Parathyroid adenoma (tissue), 2 donors: ENCODE measurements around the gene MARCO.

Experiments used
- H2AFZ ChIP-seq: fragments of 300-600 bp; sonication (generic); one replicate; pipeline ENCODE4 v1.7.0; 2017; ENCODE audit warnings: antibody characterized with exemption, mild to moderate bottlenecking
- H3K27ac ChIP-seq: fragments of 300-600 bp; sonication (generic); one replicate; pipeline ENCODE4 v1.7.0; 2017
- H3K27me3 ChIP-seq: fragments of 300-600 bp; sonication (generic); one replicate; pipeline ENCODE4 v1.7.0; 2017; ENCODE audit warnings: low read length; ENCODE audit not compliant: control insufficient read depth, insufficient read depth
- H3K36me3 ChIP-seq: fragments of 300-600 bp; sonication (generic); one replicate; pipeline ENCODE4 v1.7.0; 2017; ENCODE audit warnings: low read length; ENCODE audit not compliant: control insufficient read depth, insufficient read depth
- H3K4me1 ChIP-seq: fragments of 300-600 bp; sonication (generic); one replicate; pipeline ENCODE4 v1.7.0; 2017; ENCODE audit warnings: control low read depth
- H3K4me2 ChIP-seq: fragments of 300-600 bp; sonication (generic); one replicate; pipeline ENCODE4 v1.7.0; 2017; ENCODE audit warnings: low read length
- H3K4me3 ChIP-seq: fragments of 300-600 bp; sonication (generic); one replicate; pipeline ENCODE4 v1.7.0; 2017; ENCODE audit warnings: low read depth, low read length
- H3K79me2 ChIP-seq: fragments of 300-600 bp; sonication (generic); one replicate; pipeline ENCODE4 v1.7.0; 2017; ENCODE audit warnings: control low read depth
- H3K9ac ChIP-seq: fragments of 300-600 bp; sonication (generic); one replicate; pipeline ENCODE4 v1.7.0; 2017; ENCODE audit warnings: mild to moderate bottlenecking
- H3K9me3 ChIP-seq: fragments of 300-600 bp; sonication (generic); one replicate; pipeline ENCODE4 v1.7.0; 2017; ENCODE audit warnings: low read length; ENCODE audit not compliant: control insufficient read depth
- TF ChIP-seq, protein P1 (sequence below): fragments of 300-600 bp; sonication (generic); IDR thresholded peaks from one replicate; pipeline ENCODE4 v1.7.0; 2017; ENCODE audit warnings: antibody characterized with exemption, mild to moderate bottlenecking
- donor health status: primary hyperparathyroidism.

Gene MARCO

DNA sequence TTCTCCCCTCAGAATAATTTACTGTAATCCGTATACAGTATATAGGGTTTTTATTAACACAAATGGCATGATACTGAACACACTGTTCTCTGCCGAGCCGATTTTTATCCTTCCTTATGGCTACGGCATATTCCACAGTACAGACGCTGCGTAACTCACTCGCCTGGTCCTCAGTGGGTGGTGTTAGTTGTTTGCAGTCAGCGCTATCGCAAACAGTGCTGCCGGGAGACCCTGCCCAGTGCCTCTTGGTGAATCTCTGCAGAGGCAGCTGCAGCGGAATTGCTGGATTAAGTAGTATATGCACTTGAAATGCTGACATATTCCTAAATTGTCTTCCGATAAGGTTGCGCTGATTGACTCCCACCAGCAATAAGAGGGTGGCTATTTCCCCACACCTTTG, 73.9 kb downstream of the MARCO start:
- no peaks in the 10 kb centered on the region for H3K36me3 ChIP-seq
- TF ChIP-seq, protein P1, sequence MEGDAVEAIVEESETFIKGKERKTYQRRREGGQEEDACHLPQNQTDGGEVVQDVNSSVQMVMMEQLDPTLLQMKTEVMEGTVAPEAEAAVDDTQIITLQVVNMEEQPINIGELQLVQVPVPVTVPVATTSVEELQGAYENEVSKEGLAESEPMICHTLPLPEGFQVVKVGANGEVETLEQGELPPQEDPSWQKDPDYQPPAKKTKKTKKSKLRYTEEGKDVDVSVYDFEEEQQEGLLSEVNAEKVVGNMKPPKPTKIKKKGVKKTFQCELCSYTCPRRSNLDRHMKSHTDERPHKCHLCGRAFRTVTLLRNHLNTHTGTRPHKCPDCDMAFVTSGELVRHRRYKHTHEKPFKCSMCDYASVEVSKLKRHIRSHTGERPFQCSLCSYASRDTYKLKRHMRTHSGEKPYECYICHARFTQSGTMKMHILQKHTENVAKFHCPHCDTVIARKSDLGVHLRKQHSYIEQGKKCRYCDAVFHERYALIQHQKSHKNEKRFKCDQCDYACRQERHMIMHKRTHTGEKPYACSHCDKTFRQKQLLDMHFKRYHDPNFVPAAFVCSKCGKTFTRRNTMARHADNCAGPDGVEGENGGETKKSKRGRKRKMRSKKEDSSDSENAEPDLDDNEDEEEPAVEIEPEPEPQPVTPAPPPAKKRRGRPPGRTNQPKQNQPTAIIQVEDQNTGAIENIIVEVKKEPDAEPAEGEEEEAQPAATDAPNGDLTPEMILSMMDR, result no peak
- H3K79me2 ChIP-seq, result no peaks in the 10 kb centered on the region
- no peaks in the 10 kb centered on the region for H3K27me3 ChIP-seq
- H3K27ac ChIP-seq, result no peak overlapping the region
- H3K4me1 ChIP-seq, result no peaks in the 10 kb centered on the region
- no peak overlapping the region for H3K4me3 ChIP-seq
- H3K9ac ChIP-seq, result no peak overlapping the region
- no peaks in the 10 kb centered on the region for H3K9me3 ChIP-seq
- no peak overlapping the region for H2AFZ ChIP-seq
- H3K4me2 ChIP-seq, result no peak overlapping the region

DNA sequence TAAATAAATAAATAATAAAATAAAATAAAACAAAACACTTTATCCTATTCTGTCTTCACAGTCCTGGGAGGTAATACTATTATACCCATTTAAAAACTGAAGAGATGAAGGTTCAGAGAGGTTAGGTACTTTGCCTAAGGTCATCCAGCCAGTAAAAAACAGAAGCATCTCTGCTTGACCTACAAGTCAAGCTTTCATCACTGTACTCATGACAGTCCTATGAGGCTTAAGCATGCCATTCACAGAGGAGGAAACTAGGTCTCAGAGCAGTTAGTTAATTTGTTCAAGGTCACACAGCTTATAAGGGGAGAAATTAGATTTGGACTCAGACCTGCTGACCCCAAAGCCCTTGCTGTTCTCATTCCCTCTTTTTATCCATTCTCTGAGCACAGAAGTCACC, 77.5 kb downstream of the MARCO start:
- no peaks in the 10 kb centered on the region for H3K36me3 ChIP-seq
- no peaks in the 10 kb centered on the region for H3K27me3 ChIP-seq
- H3K9me3 ChIP-seq, result no peaks in the 10 kb centered on the region
- TF ChIP-seq, protein P1, result no peak
- no peaks in the 10 kb centered on the region for H3K79me2 ChIP-seq
- no peaks in the 10 kb centered on the region for H3K4me1 ChIP-seq
- no peak overlapping the region for H3K27ac ChIP-seq
- H3K4me2 ChIP-seq, result no peak overlapping the region
- H3K9ac ChIP-seq, result no peak overlapping the region
- H2AFZ ChIP-seq, result no peak overlapping the region
- H3K4me3 ChIP-seq, result no peak overlapping the region

DNA sequence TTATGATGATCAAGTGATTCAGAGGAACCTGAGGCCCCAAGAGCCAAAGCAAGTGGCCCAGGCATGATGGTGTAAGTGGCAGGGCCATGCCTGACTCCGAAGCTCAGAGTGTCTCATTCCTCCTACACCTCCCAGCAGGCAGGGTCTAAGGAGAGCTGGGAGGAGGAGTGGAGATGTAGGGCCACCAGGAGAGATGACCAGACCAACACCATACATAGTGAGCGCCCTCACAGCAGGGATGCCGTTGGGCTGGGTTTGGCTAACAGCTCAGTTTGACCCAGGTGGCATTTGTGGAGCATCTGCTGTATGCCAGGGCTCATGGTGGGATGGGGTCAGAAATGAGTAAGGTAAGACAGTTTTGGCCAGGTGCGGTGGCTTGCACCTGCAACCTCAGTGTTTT, 80.7 kb downstream of the MARCO start:
- Histone ChIP-seq H2AFZ (no peak overlapping the region), H3K4me3 (no peak overlapping the region), H3K36me3 (no peaks in the 10 kb centered on the region), H3K79me2 (no peaks in the 10 kb centered on the region), H3K27me3 (no peaks in the 10 kb centered on the region), H3K4me1 (no peaks in the 10 kb centered on the region), H3K9ac (no peak overlapping the region), H3K4me2 (no peak overlapping the region), H3K9me3 (no peaks in the 10 kb centered on the region), H3K27ac (no peak overlapping the region)
- TF ChIP-seq, protein P1, result no peak

DNA sequence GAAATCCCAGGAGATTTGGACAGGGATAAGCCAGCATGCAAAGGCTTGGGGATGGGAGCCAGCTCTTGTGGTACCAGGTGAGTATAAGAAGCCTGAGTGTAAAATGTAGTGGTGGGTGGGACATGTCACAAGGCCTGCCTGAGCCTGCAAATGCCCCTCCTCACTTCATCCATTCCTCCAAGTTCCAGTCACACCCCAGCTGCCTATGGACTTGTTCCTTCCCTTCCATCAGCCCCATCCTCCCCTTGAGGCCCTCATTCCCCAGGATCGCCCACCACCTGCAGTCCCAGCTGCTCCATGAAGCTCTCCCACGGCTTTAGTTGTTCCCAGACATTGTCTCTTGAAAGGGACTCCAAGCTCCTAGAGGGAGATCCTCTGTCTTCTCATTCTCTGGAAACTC, 81.5 kb downstream of the MARCO start:
- Histone ChIP-seq H3K27ac (no peak overlapping the region), H3K4me3 (no peak overlapping the region), H3K9me3 (no peaks in the 10 kb centered on the region), H3K4me1 (no peaks in the 10 kb centered on the region), H3K79me2 (no peaks in the 10 kb centered on the region), H3K9ac (no peak overlapping the region), H2AFZ (no peak overlapping the region), H3K4me2 (no peak overlapping the region), H3K36me3 (no peaks in the 10 kb centered on the region), H3K27me3 (no peaks in the 10 kb centered on the region)
- TF ChIP-seq, protein P1, result no peak

DNA sequence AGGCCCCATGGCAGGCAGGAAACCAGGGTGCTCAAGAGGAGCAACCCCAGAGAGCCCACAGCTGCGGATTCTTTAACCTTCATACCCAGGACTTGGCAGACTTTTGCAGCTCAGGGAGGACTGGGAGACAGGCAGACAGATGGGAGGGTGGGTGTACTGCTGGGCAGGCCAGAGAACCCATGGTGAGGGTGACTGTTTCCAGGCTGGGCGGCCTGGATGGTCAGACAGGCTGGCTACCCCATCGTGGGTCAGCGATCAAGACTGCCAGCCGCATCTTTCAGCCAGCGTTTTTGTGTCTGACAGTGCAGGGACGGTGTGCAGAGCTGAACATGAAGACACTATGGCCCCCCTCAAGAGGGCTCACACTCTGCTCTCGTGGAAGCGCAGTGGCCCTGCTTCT, 82.2 kb downstream of the MARCO start:
- Histone ChIP-seq H3K9ac (no peak overlapping the region), H2AFZ (no peak overlapping the region), H3K36me3 (no peaks in the 10 kb centered on the region), H3K4me2 (no peak overlapping the region), H3K9me3 (no peaks in the 10 kb centered on the region), H3K4me3 (no peak overlapping the region), H3K4me1 (no peaks in the 10 kb centered on the region), H3K27me3 (no peaks in the 10 kb centered on the region), H3K79me2 (no peaks in the 10 kb centered on the region), H3K27ac (no peak overlapping the region)
- TF ChIP-seq, protein P1, result no peak
